Stomach (tissue), 9 donors: ENCODE results near the gene MIA3. TPM values are rescaled to one million over a fixed set of nuclear protein-coding genes. Genes with fewer than 3 reads are reported as not detected.
"Not testable (repeated sequence)": the region's sequence is repeated elsewhere in the genome, so short reads cannot be mapped to it uniquely, and the experiment has no call there.

Experiments
- DNase-seq, 2 donors: peaks; one replicate each; pipeline versions ENCODE4 v3.0.0 to v3.0.0-alpha.2; 2013 to 2019
- H3K27ac ChIP-seq, 5 donors: fragments of 200-600 bp in 4 of 5; sonication (generic) in 4 of 5; one replicate each; pipeline ENCODE4 v1.5.1; 2013 to 2019; ENCODE audit warnings: mild to moderate bottlenecking in 1 of 5, moderate library complexity in 1 of 5
- H3K27me3 ChIP-seq, 3 donors: fragments of 200-600 bp; sonication (generic); one replicate each; pipeline ENCODE4 v1.5.1; 2017 to 2019; ENCODE audit warnings: mixed run types in 1 of 3
- H3K36me3 ChIP-seq, 4 donors: fragments of 200-600 bp; sonication (generic); 1 replicate in 3 of 4; 2 replicates in 1 of 4; pipeline ENCODE4 v1.5.1; 2016 to 2019
- H3K4me1 ChIP-seq, 4 donors: fragments of 200-600 bp; sonication (generic); one replicate each; pipeline ENCODE4 v1.5.1; 2016 to 2019
- H3K4me3 ChIP-seq, 4 donors: fragments of 200-600 bp; sonication (generic) in 3 of 4; one replicate each; pipeline ENCODE4 v1.5.1; 2016 to 2019; ENCODE audit warnings: mild to moderate bottlenecking in 1 of 4
- H3K9me3 ChIP-seq, 4 donors: fragments of 200-600 bp; sonication (generic); one replicate each; pipeline ENCODE4 v1.5.1; 2016 to 2019
- EP300 ChIP-seq: sonication (generic); formaldehyde crosslinking; IDR thresholded peaks from one replicate; pipeline ENCODE4 v1.6.1; 2017; ENCODE audit warnings: antibody characterized with exemption
- POLR2A ChIP-seq, 4 donors: fragments of 450-650 bp; IDR thresholded peaks; one replicate each; pipeline ENCODE4 v1.6.1; 2016; ENCODE audit warnings: antibody characterized with exemption in 4 of 4, control low read depth in 2 of 4, mild to moderate bottlenecking in 1 of 4, moderate library complexity in 1 of 4
- POLR2AphosphoS5 ChIP-seq, 3 donors: sonication (generic); formaldehyde crosslinking; IDR thresholded peaks; one replicate each; pipeline ENCODE4 v1.6.1; 2016; ENCODE audit warnings: antibody characterized with exemption in 3 of 3
- whole genome bisulfite sequencing, 5 donors: extraction: QIAGEN DNeasy Blood & Tissue Kit in 3 of 5; methylation state at CpG; one replicate each; pipeline versions ENCODE4 v1.1.5 to v1.1.7; 2013 to 2018; 5-methylcytosine and 5-hydroxymethylcytosine counted together
- intact Hi-C: fragments of 100-400 bp; cut with DNase I; formaldehyde crosslinking; loops from one replicate; pipeline ENCODE4 v1.15.1; 2023; ENCODE audit warnings: low total_unique reads
- polyA plus RNA-seq, 3 donors: library from polyadenylated mRNA; stranded (reverse); fragments of 200-250 nt; gene quantifications; one replicate each; pipeline ENCODE4 v1.2.3, GENCODE V29; 2013
- total RNA-seq, 5 donors: library from RNA; depleted of rRNA; stranded (reverse); fragments of >200 nt; gene quantifications; one replicate each; pipeline versions ENCODE4 v1.1.0 to v1.2.3, GENCODE V29; 2014 to 2016
- TF ChIP-seq, protein P1 (sequence below), 7 experiments: fragments of 450-650 bp in 4 of 7; fragments of 200-600 bp in 3 of 7; sonication (generic) in 3 of 7; IDR thresholded peaks; one replicate each; pipeline ENCODE4 v1.5.1; 2016 to 2019; ENCODE audit warnings: antibody characterized with exemption in 7 of 7, control low read depth in 2 of 7, mild to moderate bottlenecking in 1 of 7
- donor health status: healthy with polysubstance abuse.
- donor health status: Bipolar disorder and iron deficiency.
- donor health status: healthy.

Gene MIA3
- total and polyA plus RNA-seq, 8 donors: 8.7 to 122 (median 56.4) TPM

DNA sequence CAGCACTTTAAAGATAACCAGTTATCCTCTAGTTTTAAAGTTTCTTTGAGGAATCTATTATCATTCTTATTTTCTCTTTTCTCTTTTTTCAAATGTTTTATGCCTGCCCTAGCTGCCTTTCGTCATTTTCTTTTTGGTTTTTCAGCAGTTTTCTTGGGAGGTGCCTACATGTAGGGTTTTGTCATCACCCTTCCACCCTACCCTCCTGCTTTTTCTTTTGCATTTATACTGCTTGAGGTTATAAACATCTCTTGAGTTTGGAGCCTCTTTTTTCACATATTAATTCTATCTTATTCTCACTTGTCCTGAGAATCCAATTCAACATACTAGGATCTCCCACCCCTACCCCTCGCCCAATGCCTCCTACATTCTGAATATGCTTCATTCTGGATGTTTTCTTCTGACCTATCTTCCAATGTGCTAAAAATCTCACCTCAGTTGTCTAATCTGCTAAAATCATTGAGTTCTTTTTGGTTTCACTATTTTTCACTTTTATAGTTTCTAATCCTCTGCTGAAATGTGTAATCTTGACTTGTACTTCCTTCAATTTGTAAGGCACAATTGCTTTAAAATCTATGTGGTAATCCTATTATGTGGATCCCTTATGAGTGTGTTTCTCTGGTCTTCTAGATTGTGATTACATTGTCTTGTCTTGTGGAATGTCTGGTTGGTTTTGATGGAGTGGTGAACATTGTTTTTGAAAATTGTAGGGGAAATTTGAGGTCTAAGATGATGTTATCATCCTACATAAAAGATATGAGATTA is 38.7 kb downstream of the MIA3 start:
- TF ChIP-seq EP300 (no peak), POLR2AphosphoS5 (IDR thresholded peaks at IDR 0.05) (no peak), POLR2A (IDR thresholded peaks at IDR 0.05) (no peak)
- TF ChIP-seq, protein P1, sequence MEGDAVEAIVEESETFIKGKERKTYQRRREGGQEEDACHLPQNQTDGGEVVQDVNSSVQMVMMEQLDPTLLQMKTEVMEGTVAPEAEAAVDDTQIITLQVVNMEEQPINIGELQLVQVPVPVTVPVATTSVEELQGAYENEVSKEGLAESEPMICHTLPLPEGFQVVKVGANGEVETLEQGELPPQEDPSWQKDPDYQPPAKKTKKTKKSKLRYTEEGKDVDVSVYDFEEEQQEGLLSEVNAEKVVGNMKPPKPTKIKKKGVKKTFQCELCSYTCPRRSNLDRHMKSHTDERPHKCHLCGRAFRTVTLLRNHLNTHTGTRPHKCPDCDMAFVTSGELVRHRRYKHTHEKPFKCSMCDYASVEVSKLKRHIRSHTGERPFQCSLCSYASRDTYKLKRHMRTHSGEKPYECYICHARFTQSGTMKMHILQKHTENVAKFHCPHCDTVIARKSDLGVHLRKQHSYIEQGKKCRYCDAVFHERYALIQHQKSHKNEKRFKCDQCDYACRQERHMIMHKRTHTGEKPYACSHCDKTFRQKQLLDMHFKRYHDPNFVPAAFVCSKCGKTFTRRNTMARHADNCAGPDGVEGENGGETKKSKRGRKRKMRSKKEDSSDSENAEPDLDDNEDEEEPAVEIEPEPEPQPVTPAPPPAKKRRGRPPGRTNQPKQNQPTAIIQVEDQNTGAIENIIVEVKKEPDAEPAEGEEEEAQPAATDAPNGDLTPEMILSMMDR (IDR thresholded peaks at IDR 0.05): no peak
- intact Hi-C loops: no loop called here
- H3K9me3 ChIP-seq: no peaks in the 10 kb centered on the region
- peaks cover 84 to 100% (median 100%) of the 10 kb centered on the region in 4 donors for H3K36me3 ChIP-seq
- H3K4me3 ChIP-seq: no peak overlapping the region
- H3K4me1 ChIP-seq: peaks cover 5 to 16% (median 9%) of the 10 kb centered on the region in 4 donors
- peak overlapping the region in 1 of 5 donors; percentile 22 for H3K27ac ChIP-seq
- no peaks in the 10 kb centered on the region for H3K27me3 ChIP-seq
- 96 to 100% (median 98%) methylated on average over 2 of the region's 2 CpGs for WGBS, 5 donors
- DNase-seq: no peak

DNA sequence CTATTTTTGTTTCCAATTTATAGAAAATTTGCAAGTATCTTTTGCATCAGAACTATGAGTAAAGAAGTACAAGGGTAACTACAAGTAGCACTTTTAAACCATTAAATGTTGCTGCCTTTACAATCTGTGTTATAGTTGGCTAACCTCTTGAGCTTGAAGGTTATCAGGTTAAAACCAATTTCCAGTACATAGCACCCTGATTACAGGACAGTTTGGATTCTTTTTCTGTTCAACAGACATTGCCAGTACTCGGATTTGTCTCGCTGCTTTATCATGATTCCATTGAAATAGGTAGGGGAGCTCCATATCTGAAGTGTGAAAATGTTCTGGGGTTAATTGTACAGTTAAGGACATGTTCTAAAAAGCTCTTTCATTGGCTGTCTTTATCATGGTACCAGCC is 40.0 kb downstream of the MIA3 start:
- TF ChIP-seq EP300 (no peak), POLR2AphosphoS5 (IDR thresholded peaks at IDR 0.05) (no peak), POLR2A (IDR thresholded peaks at IDR 0.05) (no peak)
- TF ChIP-seq, protein P1 (IDR thresholded peaks at IDR 0.05): no peak
- intact Hi-C loops: no loop called here
- H3K36me3 ChIP-seq: peaks cover 85 to 100% (median 100%) of the 10 kb centered on the region in 4 donors

DNA sequence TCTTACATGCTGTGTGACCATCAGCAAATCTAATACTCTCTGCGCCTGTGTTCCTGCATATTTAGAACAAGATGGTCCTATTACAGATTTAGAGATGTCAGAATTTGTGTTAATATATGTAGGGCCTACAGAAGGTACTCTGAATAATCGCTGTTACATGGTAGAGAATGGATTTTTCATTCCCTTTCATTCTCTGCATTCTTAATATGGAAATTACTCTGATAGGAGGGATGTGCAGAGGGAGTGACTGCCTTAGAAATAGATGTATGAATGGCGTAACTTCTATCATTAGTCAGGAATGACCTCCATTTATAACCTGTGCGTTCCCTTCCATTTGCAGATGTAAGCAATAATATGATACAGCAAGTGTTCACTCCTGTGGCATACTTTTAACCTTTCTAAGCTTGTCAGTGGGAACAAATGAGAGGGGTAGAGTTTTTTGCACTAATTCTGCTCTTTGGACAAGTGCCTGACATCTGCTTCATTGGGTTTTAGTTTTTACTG is 45.6 kb downstream of the MIA3 start:
- 92 to 98% (median 96%) methylated on average over 4 of the region's 4 CpGs for WGBS, 5 donors

More for the DNA sequence above, 40.0 kb downstream of the MIA3 start:
- Histone ChIP-seq H3K27ac (no peak overlapping the region), H3K4me1 (peaks cover 5 to 16% (median 9%) of the 10 kb centered on the region in 4 donors), H3K9me3 (no peaks in the 10 kb centered on the region), H3K27me3 (no peaks in the 10 kb centered on the region), H3K4me3 (no peak overlapping the region)
- WGBS, 5 donors: 21 to 63% (median 46%) methylated on average over 2 of the region's 2 CpGs
- no peak for DNase-seq

DNA sequence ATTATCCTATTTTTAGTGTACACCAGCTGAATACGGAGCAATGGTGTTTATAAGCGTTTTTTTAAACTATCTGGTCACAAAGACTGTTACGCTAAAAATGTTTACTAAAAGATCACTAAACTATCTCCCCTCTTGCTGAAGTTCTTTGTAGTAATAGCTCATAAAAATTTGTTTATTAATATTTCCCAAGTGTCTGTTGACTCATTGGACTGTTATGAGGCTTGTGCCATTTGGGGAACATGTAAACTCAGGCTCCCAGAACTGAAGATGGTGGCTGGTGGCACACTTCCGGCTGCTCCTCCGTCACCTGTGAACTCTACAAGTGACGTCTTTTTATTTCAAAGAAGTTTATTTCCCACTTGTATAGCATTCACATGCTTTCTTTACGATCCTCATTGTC is 48.1 kb downstream of the MIA3 start:
- no peak overlapping the region for H3K4me3 ChIP-seq
- H3K9me3 ChIP-seq: no peaks in the 10 kb centered on the region
- H3K4me1 ChIP-seq: no peaks in the 10 kb centered on the region
- no peak overlapping the region for H3K27ac ChIP-seq
- H3K36me3 ChIP-seq: peaks cover 64 to 84% (median 77%) of the 10 kb centered on the region in 4 donors
- WGBS, 5 donors: 79 to 82% (median 81%) methylated on average over 7 of the region's 7 CpGs
- DNase-seq: no peak
- intact Hi-C loops: no loop called here
- no peaks in the 10 kb centered on the region for H3K27me3 ChIP-seq
- TF ChIP-seq EP300 (no peak), POLR2A (IDR thresholded peaks at IDR 0.05) (no peak), POLR2AphosphoS5 (IDR thresholded peaks at IDR 0.05) (no peak)
- TF ChIP-seq, protein P1 (IDR thresholded peaks at IDR 0.05): no peak

More for the DNA sequence above, 45.6 kb downstream of the MIA3 start:
- no peak overlapping the region for H3K4me3 ChIP-seq
- no peaks in the 10 kb centered on the region for H3K27me3 ChIP-seq
- H3K36me3 ChIP-seq: peaks cover 89 to 95% (median 95%) of the 10 kb centered on the region in 4 donors
- no peaks in the 10 kb centered on the region for H3K4me1 ChIP-seq
- no peak overlapping the region for H3K27ac ChIP-seq
- intact Hi-C loops: no loop called here
- no peaks in the 10 kb centered on the region for H3K9me3 ChIP-seq
- no peak for DNase-seq
- no peak for TF ChIP-seq POLR2AphosphoS5 (IDR thresholded peaks at IDR 0.05)
- TF ChIP-seq EP300: no peak
- no peak for TF ChIP-seq POLR2A (IDR thresholded peaks at IDR 0.05)
- TF ChIP-seq, protein P1 (IDR thresholded peaks at IDR 0.05): no peak

DNA sequence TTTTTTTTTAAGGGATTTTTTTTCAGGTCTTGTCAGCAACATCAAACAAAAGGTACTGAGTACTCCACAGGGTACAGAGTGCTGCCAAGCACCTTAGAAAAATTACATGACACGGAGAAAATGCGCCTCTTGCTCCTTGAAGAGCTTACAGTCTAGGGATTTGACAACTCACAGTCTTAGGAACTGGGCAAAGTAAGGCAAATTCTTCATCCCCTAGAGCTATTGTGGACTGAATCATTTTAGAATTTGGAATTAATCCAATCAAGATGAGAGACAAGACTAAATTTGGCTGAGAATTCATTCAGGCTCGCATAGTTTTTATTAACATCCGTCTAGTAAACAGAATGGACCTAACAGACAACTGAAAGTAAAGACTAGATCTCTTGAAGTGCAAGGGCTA is 50.3 kb downstream of the MIA3 start:
- H3K27me3 ChIP-seq, H3K4me3 ChIP-seq, intact Hi-C loops, DNase-seq, H3K9me3 ChIP-seq, H3K4me1 ChIP-seq: not testable (repeated sequence)
- 71 to 81% methylated on average over 2 of the region's 4 CpGs; no CpG with 5 or more reads in 3 of the 5 donors for WGBS, 5 donors
- peaks cover 52 to 83% (median 76%) of the 10 kb centered on the region in 4 donors for H3K36me3 ChIP-seq
- H3K27ac ChIP-seq: peak overlapping the region in 1 of 5 donors; percentile 3

DNA sequence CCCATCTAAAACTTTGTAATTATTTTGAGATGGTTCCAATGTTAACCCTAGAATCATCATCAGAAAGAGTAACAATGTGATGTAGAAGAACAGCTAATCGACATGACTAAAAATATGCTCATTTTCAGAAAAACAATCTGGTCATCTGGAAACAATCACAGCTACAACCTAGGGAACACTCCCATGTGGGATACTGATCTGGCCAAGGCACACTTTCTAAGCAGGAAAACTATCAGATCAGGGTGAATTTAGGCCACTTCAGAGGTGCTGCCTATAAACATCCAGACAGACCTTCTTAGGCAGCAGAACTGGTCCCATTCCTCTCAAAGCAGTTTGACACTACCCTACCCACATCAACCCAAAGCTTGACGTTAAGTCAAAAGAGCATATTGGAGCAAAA is 51.2 kb downstream of the MIA3 start:
- H3K4me3 ChIP-seq, DNase-seq, H3K4me1 ChIP-seq, H3K9me3 ChIP-seq, H3K27ac ChIP-seq, H3K27me3 ChIP-seq, intact Hi-C loops: not testable (repeated sequence)
- H3K36me3 ChIP-seq: peaks cover 46 to 83% (median 76%) of the 10 kb centered on the region in 4 donors
- 64 to 86% (median 76%) methylated on average over 1 of the region's 2 CpGs; no CpG with 5 or more reads in 2 of the 5 donors for WGBS, 5 donors
